CD4-positive, CD25-positive, alpha-beta regulatory T cell (primary cell): ENCODE results near the gene PSMF1. TPM values are rescaled to one million over a fixed set of nuclear protein-coding genes. Genes with fewer than 3 reads are reported as not detected.
A peak's percentile ranks its signal among the peaks of the same experiment; 100 is the strongest.

Source experiments
- ATAC-seq, 2 donors: fragments of 150-1000 bp; cut with Tn5 transposase; one replicate each; pipeline ENCODE4 v1.10.0; 2021; ENCODE audit warnings: low read depth in 2 of 2, moderate number of reproducible peaks in 2 of 2, moderate library complexity in 1 of 2
- DNase-seq, 3 donors: peaks; one replicate each; pipeline versions ENCODE4 v3.0.0 to v3.0.0-alpha.2; 2012 to 2022; ENCODE audit warnings: mixed read lengths in 1 of 3
- H3K27ac ChIP-seq: one replicate; pipeline ENCODE4 v1.7.0; 2013; ENCODE audit warnings: mild to moderate bottlenecking, low read length; ENCODE audit not compliant: insufficient read depth, poor library complexity, severe bottlenecking
- H3K27me3 ChIP-seq: one replicate; pipeline ENCODE4 v1.7.0; 2013; ENCODE audit warnings: low read length; ENCODE audit not compliant: control insufficient read depth, insufficient read depth
- H3K36me3 ChIP-seq: one replicate; pipeline ENCODE4 v1.7.0; 2013; ENCODE audit warnings: mild to moderate bottlenecking, low read length, moderate library complexity; ENCODE audit not compliant: control insufficient read depth, insufficient read depth
- H3K4me1 ChIP-seq: 2 replicates; pipeline ENCODE4 v1.7.0; 2013; ENCODE audit warnings: mild to moderate bottlenecking, low read length; ENCODE audit not compliant: insufficient read depth, control insufficient read depth, poor library complexity, severe bottlenecking
- H3K4me3 ChIP-seq: one replicate; pipeline ENCODE4 v1.7.0; 2013; ENCODE audit warnings: low read depth, mild to moderate bottlenecking, low read length, moderate library complexity
- H3K9me3 ChIP-seq, 2 experiments: 1 replicate in 1 of 2; 2 replicates in 1 of 2; pipeline ENCODE4 v1.7.0; 2013; ENCODE audit warnings: low read length in 2 of 2, mild to moderate bottlenecking in 1 of 2, moderate library complexity in 1 of 2; ENCODE audit not compliant: control insufficient read depth in 2 of 2
- H3K27ac Mint-ChIP-seq, 3 donors: one replicate each; pipeline ENCODE4 v1.8.0; 2020 to 2022; ENCODE audit warnings: mild to moderate bottlenecking in 3 of 3, mixed read lengths in 3 of 3, moderate library complexity in 2 of 3
- H3K27me3 Mint-ChIP-seq: one replicate; pipeline ENCODE4 v1.8.0; 2022; ENCODE audit warnings: mild to moderate bottlenecking, mixed read lengths
- H3K36me3 Mint-ChIP-seq: one replicate; pipeline ENCODE4 v1.8.0; 2020; ENCODE audit warnings: mixed read lengths
- H3K4me1 Mint-ChIP-seq, 4 donors: one replicate each; pipeline ENCODE4 v1.8.0; 2020 to 2022; ENCODE audit warnings: mixed read lengths in 4 of 4, mild to moderate bottlenecking in 1 of 4
- H3K4me3 Mint-ChIP-seq, 4 donors: one replicate each; pipeline ENCODE4 v1.8.0; 2020 to 2022; ENCODE audit warnings: mild to moderate bottlenecking in 4 of 4, mixed read lengths in 4 of 4, moderate library complexity in 3 of 4
- H3K9me3 Mint-ChIP-seq, 7 donors: one replicate each; pipeline ENCODE4 v1.8.0; 2020 to 2022; ENCODE audit warnings: mixed read lengths in 7 of 7, mild to moderate bottlenecking in 3 of 7, moderate library complexity in 2 of 7
- polyA plus RNA-seq, 4 donors: library from polyadenylated mRNA; unstranded; fragments of 300-500 nt; fragmentation: Illumina TruSeq; gene quantifications; one replicate each; pipeline ENCODE4 v1.2.3, GENCODE V29; 2021
- total RNA-seq: library from RNA; stranded (reverse); gene quantifications from one replicate; pipeline ENCODE4 v1.2.3, GENCODE V29; 2022

Gene PSMF1
- total and polyA plus RNA-seq, 5 donors from 2014 or later, result 114 to 202 (median 159) TPM

DNA sequence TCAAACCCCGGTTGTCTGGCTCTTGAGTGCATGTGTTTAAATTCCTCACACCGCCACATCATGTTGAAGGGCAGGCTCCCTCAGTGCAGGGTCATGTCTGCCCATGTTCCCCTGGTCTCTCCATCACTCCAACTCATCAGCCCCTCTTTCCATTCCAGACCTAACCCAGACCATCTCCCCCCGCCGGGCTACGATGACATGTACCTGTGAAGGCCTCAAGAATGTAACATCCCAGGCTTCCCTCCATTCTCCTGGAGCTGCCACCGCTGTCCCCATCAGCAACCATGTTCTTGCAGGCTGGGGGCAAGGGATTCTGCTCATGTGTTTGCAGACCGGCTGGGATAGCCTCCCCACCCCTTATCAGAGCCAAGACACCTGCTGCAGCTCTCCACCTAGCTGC is 46.5 kb downstream of the PSMF1 start:
- H3K9me3 Mint-ChIP-seq, result no peaks in the 10 kb centered on the region
- H3K4me3 ChIP-seq, result no peak overlapping the region
- H3K9me3 ChIP-seq, result no peaks in the 10 kb centered on the region
- peaks cover 66% of the 10 kb centered on the region for H3K36me3 Mint-ChIP-seq
- no peak overlapping the region for H3K4me3 Mint-ChIP-seq
- H3K27ac Mint-ChIP-seq, result no peak overlapping the region
- ATAC-seq (no peak), DNase-seq (no peak)
- no peaks in the 10 kb centered on the region for H3K27me3 Mint-ChIP-seq
- peaks cover 0 to 4% (median 1%) of the 10 kb centered on the region in 4 donors for H3K4me1 Mint-ChIP-seq
- no peak overlapping the region for H3K27ac ChIP-seq
- H3K4me1 ChIP-seq, result no peaks in the 10 kb centered on the region
- H3K36me3 ChIP-seq, result peaks cover 89% of the 10 kb centered on the region
- H3K27me3 ChIP-seq, result no peaks in the 10 kb centered on the region

DNA sequence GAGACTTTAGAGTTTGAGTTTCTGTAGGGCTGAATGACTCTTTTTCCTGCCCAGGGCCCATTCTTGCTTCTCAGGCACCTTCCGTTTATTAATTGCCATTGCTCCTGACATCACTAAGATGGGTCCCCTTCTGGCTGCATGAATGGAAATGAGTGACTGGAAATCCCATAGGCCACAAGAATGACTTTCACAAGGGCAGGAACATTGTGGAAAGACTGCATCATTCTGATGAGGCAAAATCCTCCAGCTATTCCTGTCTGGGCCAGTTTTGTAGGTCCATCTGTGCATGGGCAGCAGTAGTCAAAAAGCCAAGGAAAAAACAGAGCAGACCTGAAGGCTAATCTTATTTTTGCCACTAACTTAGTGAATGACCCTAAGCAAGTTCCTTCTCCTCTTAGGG is 47.1 kb downstream of the PSMF1 start:
- Histone ChIP-seq H3K4me1 (no peaks in the 10 kb centered on the region), H3K27ac (no peak overlapping the region), H3K36me3 (peaks cover 89% of the 10 kb centered on the region), H3K27me3 (no peaks in the 10 kb centered on the region), H3K9me3 (no peaks in the 10 kb centered on the region), H3K4me3 (no peak overlapping the region)
- Mint-ChIP-seq H3K27me3 (no peaks in the 10 kb centered on the region), H3K36me3 (peaks cover 71% of the 10 kb centered on the region), H3K4me3 (no peak overlapping the region), H3K27ac (no peak overlapping the region), H3K9me3 (peaks cover 0 to 1% (median 0%) of the 10 kb centered on the region in 7 donors), H3K4me1 (peaks cover 0 to 4% (median 1%) of the 10 kb centered on the region in 4 donors)
- DNase-seq, result no peak
- ATAC-seq, result no peak

DNA sequence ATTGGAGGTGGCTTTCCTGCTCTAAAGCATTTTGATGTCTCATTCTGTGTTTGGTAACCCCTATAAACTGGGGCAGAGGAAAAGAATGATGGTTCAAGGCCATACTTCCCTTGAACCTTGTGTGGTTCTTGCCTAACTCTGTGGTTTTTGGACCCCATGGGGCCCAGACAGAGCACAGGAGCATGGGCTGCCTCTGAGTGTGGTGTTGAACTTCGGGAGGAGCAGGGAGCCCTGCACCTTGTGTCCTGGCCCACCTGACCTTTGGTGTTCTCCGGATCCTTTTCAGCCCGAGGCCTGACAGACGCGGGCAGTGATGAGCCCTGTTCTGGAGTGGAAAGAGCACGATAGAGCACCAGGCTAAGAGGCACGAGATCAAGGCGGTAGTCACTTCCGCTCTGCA is 47.5 kb downstream of the PSMF1 start:
- H3K27ac ChIP-seq, result no peak overlapping the region
- Mint-ChIP-seq H3K36me3 (peaks cover 70% of the 10 kb centered on the region), H3K4me1 (peaks cover 0 to under 1% (median under 1%) of the 10 kb centered on the region in 4 donors), H3K9me3 (peaks cover 0 to 1% (median 0%) of the 10 kb centered on the region in 7 donors), H3K27me3 (no peaks in the 10 kb centered on the region), H3K4me3 (no peak overlapping the region), H3K27ac (no peak overlapping the region)
- H3K4me3 ChIP-seq, result no peak overlapping the region
- no peaks in the 10 kb centered on the region for H3K4me1 ChIP-seq
- ATAC-seq, result no peak
- H3K27me3 ChIP-seq, result no peaks in the 10 kb centered on the region
- H3K9me3 ChIP-seq, result no peaks in the 10 kb centered on the region
- no peak for DNase-seq
- H3K36me3 ChIP-seq, result peaks cover 89% of the 10 kb centered on the region

DNA sequence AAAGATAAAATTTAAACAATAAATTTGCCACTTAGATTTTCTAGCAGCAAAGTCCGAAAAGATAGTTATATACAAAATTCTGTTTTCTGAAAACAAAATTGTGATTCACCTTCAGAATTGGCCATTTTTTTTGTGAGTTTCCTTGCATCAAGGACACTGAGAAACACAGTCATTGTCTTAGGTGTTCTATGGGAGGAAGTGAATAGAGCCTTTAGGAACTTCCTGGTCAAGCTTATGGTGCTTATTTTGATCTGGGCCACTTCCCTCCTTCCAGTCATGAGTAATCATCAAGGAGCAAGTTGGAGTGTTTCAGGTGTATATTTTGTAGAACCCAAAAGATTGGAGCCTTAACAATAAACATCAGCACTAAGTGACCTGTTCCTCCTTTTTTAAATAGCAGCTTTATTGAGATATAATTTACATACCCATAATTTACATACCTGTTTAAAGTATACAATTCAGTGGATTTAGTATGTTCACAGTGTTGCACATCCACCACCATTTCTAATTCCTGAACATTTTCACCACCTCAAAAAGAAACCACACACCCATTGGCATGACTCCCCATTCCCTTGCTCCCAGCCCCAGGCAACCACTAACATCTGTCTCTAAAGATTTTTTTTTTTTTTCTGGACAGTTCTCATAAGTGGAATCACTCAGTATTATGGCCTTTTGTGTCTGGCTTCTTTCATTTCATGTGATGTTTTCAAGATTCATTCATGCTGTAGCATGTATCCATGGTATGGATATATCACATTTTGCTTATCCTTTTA is 48.7 kb downstream of the PSMF1 start:
- ATAC-seq (no peak), DNase-seq (no peak)
- Histone ChIP-seq H3K36me3 (peaks cover 84% of the 10 kb centered on the region), H3K27me3 (no peaks in the 10 kb centered on the region), H3K27ac (no peak overlapping the region), H3K4me3 (no peak overlapping the region), H3K4me1 (no peaks in the 10 kb centered on the region), H3K9me3 (no peaks in the 10 kb centered on the region)
- Mint-ChIP-seq H3K27ac (peak overlapping the region in 1 of 3 donors; percentile 50), H3K4me1 (no peaks in the 10 kb centered on the region), H3K27me3 (no peaks in the 10 kb centered on the region), H3K36me3 (peaks cover 68% of the 10 kb centered on the region), H3K9me3 (peaks cover 0 to 1% (median 0%) of the 10 kb centered on the region in 7 donors), H3K4me3 (no peak overlapping the region)

DNA sequence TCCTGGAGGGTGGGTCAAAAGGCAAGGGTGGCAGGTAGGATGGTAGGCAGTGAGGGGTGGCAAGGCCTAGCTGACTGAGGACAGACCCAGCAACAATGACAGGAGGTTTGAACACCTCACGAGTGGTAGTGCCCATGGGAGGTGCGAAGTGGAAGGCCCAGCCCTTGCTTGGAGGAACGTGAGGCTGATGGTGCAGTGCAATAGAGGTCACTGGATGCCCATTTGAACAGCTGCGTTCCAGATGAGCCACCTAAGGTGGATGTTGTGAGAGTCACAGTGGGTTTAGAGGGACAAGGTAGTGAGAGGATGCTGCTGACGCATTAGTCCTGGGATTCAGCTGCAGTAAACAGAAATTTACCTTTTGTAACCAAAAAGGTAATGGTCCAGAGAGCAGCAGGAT is 50.8 kb downstream of the PSMF1 start:
- ATAC-seq, result no peak
- H3K36me3 ChIP-seq, result peaks cover 70% of the 10 kb centered on the region
- Mint-ChIP-seq H3K27ac (no peak overlapping the region), H3K4me3 (no peak overlapping the region), H3K36me3 (peaks cover 78% of the 10 kb centered on the region), H3K9me3 (peaks cover 0 to 1% (median 0%) of the 10 kb centered on the region in 7 donors), H3K27me3 (no peaks in the 10 kb centered on the region), H3K4me1 (no peaks in the 10 kb centered on the region)
- no peak for DNase-seq
- no peaks in the 10 kb centered on the region for H3K4me1 ChIP-seq
- H3K27ac ChIP-seq, result no peak overlapping the region
- no peaks in the 10 kb centered on the region for H3K27me3 ChIP-seq
- no peaks in the 10 kb centered on the region for H3K9me3 ChIP-seq
- no peak overlapping the region for H3K4me3 ChIP-seq

DNA sequence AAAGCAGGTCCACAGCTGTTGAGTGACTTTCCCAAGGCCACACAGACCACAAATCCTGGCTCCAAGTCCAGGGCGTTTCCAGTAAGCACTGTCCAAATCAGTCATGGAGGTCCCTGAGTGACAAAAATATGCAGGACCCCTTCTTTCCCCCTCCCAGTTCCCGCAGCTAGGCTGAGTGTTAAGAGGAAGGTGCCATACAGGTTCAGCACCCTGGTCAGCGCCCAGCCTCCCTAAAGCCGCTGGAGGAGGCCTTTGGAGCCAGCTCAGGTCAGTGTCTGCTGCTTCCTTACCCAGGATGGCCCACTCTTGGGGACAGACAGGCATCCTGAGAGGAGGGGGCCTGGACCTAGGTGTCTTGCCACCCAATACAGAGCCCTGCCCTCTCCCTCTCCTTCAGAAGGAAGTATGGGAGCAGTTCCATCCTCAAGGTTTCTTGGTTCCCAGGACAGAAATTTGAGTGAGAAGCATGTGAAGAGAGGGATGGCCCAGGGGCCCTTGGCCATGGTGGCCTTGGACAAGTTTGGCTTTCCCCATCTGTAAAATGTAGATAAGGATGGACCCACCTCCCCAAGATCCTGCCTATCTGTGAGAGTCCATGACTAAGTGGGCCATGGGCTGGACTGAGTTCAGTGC is 53.2 kb downstream of the PSMF1 start:
- DNase-seq, result peak in 1 of 3 donors; percentile 21

DNA sequence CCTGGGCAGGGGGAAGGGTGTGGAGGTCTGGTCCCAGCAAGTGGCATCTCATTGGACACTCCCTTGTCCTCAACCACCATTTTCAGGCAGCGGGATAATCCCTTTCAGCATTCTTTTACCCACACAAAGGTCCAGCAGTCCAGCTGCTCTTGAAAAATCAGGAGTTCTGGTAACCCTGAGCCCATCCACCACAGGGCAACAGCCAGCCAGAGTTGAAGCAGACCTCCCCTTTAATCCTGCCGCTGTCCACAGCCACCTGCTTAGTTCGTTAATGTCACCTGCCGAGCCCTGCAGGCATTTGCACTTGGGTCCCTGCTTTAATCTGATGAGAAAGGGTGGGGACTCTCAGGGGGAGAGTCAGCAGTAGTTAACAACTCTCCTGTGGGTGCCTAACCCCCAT is 55.3 kb downstream of the PSMF1 start:
- no peak for DNase-seq
- Histone ChIP-seq H3K4me1 (no peaks in the 10 kb centered on the region), H3K36me3 (peaks cover 40% of the 10 kb centered on the region), H3K9me3 (no peaks in the 10 kb centered on the region), H3K4me3 (no peak overlapping the region), H3K27ac (no peak overlapping the region), H3K27me3 (no peaks in the 10 kb centered on the region)
- Mint-ChIP-seq H3K27me3 (no peaks in the 10 kb centered on the region), H3K27ac (no peak overlapping the region), H3K9me3 (peaks cover 0 to 1% (median 0%) of the 10 kb centered on the region in 7 donors), H3K36me3 (peaks cover 67% of the 10 kb centered on the region), H3K4me3 (no peak overlapping the region), H3K4me1 (no peaks in the 10 kb centered on the region)
- ATAC-seq, result no peak

More for the DNA sequence above, 53.2 kb downstream of the PSMF1 start:
- Mint-ChIP-seq H3K27ac (no peak overlapping the region), H3K9me3 (peaks cover 0 to 1% (median 0%) of the 10 kb centered on the region in 7 donors), H3K4me3 (no peak overlapping the region), H3K27me3 (no peaks in the 10 kb centered on the region), H3K36me3 (peaks cover 73% of the 10 kb centered on the region), H3K4me1 (no peaks in the 10 kb centered on the region)
- peaks cover 61% of the 10 kb centered on the region for H3K36me3 ChIP-seq
- no peak overlapping the region for H3K4me3 ChIP-seq
- ATAC-seq, result no peak
- no peaks in the 10 kb centered on the region for H3K4me1 ChIP-seq
- H3K27ac ChIP-seq, result no peak overlapping the region
- no peaks in the 10 kb centered on the region for H3K9me3 ChIP-seq
- no peaks in the 10 kb centered on the region for H3K27me3 ChIP-seq
